ENCODE results near the gene MELTF.

Gene MELTF

DNA sequence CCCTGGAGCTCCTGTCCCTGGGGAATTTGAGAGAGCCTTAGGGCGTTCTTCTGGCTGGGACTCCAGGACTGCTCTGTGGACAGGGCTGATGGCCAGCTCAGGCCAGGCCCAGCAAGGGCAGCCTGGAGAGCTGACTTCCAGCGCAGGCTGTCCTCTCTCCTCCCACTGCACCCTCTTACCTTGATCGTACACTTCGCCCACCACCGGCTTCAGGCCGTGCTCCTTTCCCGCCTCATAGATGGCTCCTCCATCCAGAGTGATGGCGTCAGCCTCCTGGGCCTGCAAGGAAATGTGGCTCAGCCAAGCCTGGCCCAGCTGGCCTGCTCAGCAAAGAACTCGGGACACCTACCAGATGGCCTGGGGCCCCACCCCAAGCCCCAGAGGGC is 3.1 kb downstream of the MELTF start:
- no peak for DNase-seq (ENCODE audit: low spot score)

DNA sequence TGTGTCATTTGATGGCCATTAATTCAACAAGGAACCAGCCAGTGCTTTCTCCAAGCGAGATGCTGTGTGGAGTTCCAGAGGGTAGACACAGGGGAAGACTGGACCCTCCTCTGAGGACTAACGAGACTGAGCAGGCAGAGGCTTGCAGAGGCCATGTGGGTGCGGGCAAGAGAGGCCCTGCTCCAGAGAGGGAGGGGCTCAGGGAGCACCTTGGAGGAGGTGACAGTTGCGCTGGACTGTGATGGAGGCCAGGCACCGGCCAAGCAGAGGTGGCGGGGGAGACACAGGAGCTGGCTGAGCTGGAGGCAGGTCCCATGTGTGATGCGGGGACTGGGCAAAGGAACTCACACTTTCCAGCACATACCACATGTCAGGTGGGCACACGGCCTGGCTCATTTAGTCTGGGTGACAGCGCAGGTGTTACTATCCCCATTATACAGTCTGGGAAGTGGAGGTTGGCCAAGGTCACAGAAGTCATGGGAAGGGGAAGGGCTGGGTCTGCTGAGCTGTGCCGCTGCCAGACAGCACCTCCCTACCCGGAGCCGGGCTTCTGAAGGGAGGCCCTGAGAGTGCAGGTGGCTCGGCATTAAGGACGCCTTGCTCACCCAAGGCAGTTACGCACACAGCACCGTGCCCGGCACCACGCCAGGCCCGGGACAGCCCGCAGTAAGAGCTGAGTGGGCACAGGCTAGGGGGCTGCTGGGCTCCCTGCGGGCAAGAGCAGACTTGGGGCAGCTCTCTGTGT is 3.7 kb downstream of the MELTF start:
- no peak for DNase-seq (ENCODE audit: low spot score)

GRCh38 chr3:197024881-197025735 is 4.5 kb downstream of the MELTF start:
- no peak for DNase-seq (ENCODE audit: low spot score)

DNA sequence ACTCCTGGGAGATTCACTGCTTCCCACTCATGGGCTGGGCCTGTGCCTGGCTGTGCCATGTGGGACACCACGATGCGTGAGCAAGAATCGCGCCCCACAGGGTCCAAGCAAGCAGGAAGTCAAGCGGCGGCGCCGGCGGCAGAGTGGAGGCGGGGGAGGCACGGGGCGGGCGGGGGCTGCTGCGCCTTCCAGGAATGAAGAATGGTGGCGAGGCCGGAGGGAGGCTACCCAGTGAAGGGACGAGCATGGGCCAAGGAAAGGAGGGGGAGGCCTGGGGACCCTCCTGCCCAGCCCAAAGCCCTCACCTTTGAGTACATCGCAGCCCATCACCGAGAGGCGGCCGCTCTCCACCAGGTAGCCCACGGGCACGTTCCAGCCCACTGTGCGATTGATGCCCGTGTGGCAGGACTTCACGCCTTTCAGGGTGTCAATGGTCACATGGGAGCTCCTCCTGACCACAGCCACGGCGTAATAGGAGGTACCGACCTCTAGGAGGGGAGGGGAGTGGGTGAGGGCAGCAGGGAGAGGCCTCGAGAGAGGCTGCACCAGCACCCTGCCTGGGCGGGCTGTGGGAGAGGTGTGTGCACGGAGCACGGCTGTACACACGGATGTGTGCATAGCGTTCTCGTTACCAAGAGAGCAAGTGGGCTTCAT is 5.5 kb downstream of the MELTF start:
- no peak for DNase-seq (ENCODE audit: low spot score)

GRCh38 chr3:197023241-197023997 is 6.2 kb downstream of the MELTF start:
- no peak for DNase-seq (ENCODE audit: low spot score)

- no peak for DNase-seq (ENCODE audit: low spot score)
Observed at GRCh38 chr3:197022405-197023231, 7.0 kb downstream of the MELTF start.

- no peak for DNase-seq (ENCODE audit: low spot score)
Observed at GRCh38 chr3:197021729-197022404, 7.8 kb downstream of the MELTF start.

DNA sequence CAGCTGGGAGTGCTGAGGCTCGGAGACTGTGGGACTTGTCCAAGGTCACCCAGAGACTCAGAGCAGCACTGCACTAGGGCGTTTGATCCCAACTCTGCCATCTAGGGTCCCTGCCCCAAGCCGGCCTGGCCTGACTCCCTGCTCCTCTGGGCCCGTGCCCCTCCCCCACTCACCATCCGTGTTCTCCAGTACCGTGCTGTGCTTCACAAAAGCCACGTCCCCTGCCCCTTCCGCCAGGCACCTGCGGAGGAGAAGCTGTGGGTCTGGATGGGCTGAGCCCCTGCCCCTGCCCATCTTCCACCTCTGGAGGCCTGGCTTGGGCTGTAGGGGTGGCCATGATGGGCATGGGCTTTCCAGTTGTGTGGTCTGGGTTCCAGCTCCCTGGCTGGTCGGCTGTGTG is 8.4 kb downstream of the MELTF start:
- DNase-seq (ENCODE audit: low spot score) = no peak

- DNase-seq (ENCODE audit: low spot score) = no peak
Observed at GRCh38 chr3:197019535-197019934, 10.1 kb downstream of the MELTF start.

GRCh38 chr3:197019021-197019420 is 10.6 kb downstream of the MELTF start:
- DNase-seq (ENCODE audit: low spot score) = no peak

- no peak for DNase-seq (ENCODE audit: low spot score)
Observed at GRCh38 chr3:197017003-197017402, 12.6 kb downstream of the MELTF start.

DNA sequence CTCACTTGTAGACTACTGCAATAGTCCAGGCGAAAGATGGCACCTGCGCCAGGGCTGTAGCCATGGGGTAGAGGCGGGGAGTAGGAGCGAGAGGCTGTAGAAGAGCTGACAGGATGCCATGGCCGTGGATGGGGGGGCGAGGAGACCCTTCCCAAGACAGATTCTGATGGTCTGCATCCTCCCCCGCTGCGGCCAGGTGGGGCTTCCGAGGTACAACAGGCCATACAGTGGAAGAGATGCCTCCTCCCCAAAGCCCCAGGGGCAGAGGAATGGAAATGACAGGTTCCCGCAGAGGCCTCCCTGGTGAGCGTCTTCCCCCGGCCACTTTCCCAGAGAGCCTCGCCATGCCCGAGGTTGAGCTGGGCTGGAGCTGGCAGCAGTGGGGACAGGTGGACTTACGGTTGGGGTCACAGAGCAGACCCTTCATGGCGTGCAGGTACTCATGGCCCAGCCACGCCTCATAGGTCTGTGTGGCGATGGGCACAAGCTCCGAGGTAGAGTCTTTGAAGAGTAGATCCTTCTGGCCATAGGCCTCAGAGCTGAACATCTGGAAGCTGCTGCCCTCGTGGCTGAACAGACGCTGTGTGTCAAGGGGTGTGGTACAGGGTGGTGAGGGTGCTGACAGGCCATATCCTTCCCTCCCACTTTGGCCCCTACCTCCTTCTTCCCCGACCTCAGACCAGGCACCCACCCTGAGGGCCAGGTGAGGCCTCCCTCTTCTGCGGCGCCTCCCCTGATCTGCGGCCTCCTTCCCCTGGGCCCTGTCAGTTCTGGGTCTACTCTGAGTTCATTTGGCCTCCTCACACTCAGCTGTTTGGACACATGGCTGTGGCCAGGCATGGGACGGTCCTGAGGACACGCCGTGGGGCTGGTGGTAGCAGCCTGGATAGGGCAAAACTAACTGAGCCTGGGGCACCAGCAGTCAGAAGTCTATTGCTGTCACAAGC is 13.6 kb downstream of the MELTF start:
- DNase-seq (ENCODE audit: low spot score) = no peak

- no peak for DNase-seq (ENCODE audit: low spot score)
Observed at GRCh38 chr3:197014942-197015575, 14.6 kb downstream of the MELTF start.

DNA sequence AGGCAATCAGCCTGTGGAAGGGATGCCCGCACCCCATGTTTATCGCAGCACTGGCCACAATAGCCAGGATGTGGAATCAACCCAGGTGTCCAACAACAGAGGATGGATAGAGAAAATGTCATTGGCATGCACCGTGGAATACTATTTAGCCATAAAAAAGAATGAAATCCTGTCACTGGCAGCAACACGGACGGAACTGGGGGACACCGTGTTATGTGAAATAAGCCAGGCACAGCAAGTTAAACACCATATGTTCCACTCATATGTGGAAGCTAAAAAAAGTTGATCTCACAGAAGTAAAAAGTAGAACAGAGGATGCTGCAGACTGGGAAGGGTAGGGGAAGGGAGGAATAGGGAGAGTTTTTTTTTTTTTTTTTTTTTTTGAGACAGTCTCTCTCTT is 15.6 kb downstream of the MELTF start:
- DNase-seq (ENCODE audit: low spot score) = no peak

- DNase-seq (ENCODE audit: low spot score) = no peak
Observed at GRCh38 chr3:197012540-197012883, 17.1 kb downstream of the MELTF start.

GRCh38 chr3:197011780-197012539 is 17.7 kb downstream of the MELTF start:
- DNase-seq (ENCODE audit: low spot score) = no peak

GRCh38 chr3:197010556-197011351 is 18.9 kb downstream of the MELTF start:
- no peak for DNase-seq (ENCODE audit: low spot score)
